HG02678 (cell line): ENCODE results near the gene RHBG.

Experiments used
- ATAC-seq: cut with Tn5 transposase; IDR thresholded peaks from one replicate; pipeline ENCODE4 v1.9.1; 2021; ENCODE audit warnings: mild to moderate bottlenecking, moderate library complexity; ENCODE audit not compliant: unreplicated experiment

Gene RHBG

GRCh38 chr1:156422602-156423091 lies 53.6 kb downstream of the RHBG start:
- no peak for ATAC-seq

- no peak for ATAC-seq
Observed at GRCh38 chr1:156423422-156424352, 54.7 kb downstream of the RHBG start.

DNA sequence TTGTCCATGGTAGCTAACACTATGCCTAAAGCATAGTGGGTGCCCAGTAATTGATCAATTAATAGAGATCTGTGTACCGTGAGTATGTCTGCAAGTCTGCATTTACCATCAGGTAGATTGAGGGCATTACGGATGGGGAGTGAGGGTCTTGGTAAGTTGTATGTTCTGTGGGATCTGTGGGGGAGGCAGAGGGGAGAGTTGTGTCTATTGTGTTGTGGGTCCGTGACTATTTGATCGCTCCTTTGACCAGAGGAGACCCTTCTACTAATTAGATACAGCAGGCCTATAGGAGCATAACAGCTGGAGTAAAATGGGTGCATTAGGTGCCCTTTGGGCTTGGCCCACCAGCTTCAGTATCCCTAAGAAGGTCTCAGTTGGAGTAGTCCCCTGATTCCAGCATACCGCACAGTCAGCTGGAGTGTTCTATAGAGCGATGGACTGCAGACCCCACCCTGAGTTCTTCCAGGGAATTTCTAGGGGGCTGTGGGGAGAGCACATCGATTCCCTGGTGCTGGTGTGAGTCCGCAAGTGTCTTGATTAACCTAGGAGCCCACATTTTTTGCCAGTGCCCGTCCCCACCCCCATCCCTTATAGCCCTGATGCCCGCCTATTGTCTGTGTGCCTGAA lies 55.9 kb downstream of the RHBG start:
- ATAC-seq = no peak

DNA sequence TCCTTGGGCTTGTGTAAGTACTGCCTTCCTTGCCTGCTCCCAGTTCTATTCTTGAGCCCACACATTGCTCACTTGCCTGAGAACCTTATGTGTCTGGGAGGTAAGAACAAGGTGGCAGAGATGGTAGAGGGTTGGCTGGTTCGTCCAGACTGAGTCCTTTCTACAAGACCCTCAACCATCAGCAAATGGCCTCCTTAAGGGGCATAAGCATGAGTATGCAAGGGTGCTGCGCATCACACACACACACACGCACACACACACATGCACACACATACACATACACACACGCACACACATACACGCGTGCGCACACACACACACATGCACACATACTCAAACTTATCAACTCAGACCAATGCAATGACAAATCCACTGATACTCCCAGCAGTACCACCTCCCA lies 56.9 kb downstream of the RHBG start:
- no peak for ATAC-seq

DNA sequence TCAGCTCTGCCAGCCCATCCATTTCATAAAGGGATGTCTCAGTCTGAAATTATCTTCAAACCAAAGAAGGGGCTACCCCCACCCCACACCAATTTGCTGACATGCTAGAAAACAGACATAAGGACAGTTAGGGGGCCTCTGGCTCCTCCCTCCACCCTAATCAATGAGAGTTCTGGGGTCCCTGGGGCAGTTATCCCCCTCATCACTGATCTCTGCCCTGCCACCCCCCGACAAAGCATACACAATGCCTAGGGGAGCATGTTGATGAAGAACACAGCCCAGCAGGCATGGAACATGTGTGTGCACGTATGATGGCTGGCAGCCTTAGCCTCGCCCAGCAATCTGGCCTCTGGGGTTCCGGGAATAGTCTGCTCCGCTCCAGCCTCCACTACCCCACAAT lies 58.9 kb downstream of the RHBG start:
- ATAC-seq = no peak

- ATAC-seq = no peak
Observed at GRCh38 chr1:156428746-156429288, 59.8 kb downstream of the RHBG start.

- ATAC-seq = no peak
Observed at GRCh38 chr1:156429313-156430060, 60.5 kb downstream of the RHBG start.

DNA sequence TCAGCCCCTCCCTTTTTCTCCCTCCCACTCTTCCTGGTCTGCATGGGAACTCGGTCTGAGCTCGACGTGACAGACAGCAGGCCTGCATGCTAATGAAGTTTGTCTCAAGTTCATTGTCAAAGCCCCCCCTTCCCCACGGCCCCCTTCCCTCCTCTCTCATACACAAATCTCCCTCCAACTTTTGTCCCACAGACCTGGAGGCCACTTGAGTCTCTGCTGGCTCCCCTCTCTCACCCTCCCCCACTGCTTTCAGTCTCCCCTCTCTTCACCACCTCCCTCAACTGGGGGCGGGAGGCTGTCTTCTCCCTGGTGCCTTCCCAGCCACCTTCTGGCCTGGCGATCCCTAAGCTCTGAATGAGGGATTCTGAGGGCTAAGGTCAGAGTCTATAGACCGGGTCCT lies 61.3 kb downstream of the RHBG start:
- no peak for ATAC-seq

DNA sequence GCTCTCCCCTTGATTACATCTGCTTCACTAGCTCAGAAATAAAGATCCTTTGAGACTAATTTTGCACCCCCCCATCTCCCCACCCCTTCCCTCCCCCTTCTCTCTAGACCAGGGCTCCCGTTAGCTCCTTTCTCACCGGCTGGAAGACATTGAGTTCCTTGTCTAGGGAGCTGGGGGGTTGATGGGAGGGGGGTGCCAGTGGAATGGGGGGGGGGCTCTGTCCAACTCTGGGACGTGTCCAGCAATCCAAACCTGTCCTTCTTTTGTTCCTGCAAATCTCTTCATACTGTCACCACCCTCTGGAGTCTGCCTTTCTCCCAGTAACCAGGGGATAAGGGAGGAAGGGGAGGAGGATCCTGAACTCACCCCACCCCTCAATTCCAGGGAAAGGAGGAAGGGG lies 61.9 kb downstream of the RHBG start:
- ATAC-seq = no peak

DNA sequence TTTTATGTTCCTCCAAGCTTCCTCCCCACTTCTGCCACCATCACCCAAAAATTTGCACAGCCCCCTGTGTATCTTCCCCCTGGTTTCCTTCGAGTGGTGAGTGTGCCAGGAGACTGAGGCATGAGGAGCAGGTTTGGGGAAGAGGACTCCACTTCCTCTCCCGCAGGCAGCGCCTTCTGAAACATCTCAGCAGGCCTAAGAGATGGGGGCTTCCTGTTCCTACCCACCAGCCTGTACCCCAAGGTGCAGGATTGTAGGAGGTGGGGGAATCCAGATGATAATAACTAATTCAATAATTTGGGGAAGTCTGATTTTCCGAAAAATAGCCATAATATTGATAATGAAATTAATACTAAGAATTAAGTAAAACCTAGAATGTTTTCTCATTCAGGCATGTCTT lies 62.4 kb downstream of the RHBG start:
- ATAC-seq = no peak

DNA sequence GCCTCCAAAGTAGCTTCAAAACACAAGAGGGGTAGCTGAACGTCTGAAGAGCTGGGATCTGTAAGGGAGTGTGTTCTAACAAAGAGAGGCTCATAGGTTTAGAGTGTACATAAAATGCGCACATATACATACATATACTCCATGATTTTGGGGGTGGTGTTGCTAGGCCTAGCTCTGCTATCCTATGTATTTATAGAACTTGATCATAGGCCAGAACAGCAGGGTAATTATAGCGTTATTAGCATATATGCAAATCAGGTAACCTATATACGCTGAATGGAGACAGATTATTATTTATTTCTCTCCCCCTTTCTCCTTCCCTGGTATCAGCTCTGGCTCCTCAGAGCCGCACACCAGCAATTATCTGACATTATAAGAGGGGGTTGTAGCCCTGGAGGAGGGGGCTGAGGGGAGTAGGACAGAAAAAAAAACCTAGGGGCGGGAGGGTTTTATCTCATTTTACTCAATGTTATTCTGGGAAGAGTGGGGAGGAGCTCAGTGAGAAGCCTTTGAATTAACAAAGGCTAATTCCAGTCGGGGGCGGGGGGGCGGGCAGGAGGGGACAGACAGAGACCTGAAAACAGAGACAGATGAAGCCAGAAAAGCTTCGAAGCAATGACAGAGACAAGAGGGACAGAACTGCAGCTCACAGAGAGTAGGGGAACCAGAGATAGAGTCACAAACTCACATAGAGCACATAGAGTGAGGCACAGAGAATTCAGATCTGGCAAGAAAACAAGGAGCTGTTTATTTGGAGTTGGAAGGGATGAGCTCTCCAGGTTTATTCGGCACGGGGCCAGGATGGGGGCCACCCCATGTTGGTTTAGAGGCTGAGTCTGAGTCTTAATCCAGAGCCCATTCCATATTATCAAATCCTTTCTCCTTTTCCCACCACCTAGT lies 63.0 kb downstream of the RHBG start:
- ATAC-seq = no peak

- ATAC-seq = no peak
Observed at GRCh38 chr1:156432669-156433018, 63.6 kb downstream of the RHBG start.

DNA sequence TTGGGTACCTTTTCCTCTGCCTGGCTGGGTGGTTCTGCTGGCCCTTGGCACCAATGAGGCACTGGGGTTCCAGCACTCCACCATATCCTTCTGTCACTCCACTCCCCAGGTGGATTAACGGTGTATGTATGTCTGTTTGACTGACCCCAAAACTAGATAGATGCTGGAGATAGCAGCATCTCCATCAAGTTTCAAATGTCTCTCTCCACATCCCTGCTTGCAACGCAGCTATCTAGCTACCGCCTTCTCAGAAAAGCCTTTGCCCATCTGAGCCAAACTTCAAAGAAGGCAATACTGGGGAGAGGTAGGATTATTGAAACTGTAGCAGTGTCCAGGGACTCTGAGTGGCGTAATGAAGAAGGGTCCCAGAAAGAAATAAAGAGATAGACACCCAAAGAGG lies 64.0 kb downstream of the RHBG start:
- no peak for ATAC-seq

DNA sequence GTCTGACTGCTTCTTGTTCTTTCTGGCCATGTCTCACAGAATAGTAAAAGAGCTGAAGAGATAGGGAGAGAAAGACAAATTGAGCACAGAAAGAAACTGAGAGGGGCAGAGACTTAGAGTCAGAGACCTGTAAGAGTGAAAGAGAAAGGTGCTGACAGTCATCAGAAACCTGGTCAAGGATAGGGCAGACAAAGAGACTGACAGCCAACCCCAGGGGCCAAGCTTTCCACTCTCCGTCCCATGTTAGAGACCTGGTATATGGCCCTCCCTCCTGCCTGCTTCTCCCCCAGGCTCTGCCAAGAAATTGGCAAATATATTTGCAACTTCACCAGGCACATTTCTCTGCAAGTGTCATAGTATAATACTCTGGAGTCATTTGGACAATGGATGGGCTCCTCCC lies 64.6 kb downstream of the RHBG start:
- no peak for ATAC-seq
